IPS DF 6.9 (cell line): Measurements from ENCODE around the gene PLPP3.
"Not testable (repeated sequence)": the region's sequence is repeated elsewhere in the genome, so short reads cannot be mapped to it uniquely, and the experiment has no call there.

Source experiments
- DNase-seq: peaks from one replicate; pipeline ENCODE4 v3.0.0-alpha.2; 2013; ENCODE audit warnings: low read depth, low spot score
- H3K27ac ChIP-seq: one replicate; pipeline ENCODE4 v1.5.1; 2013; ENCODE audit warnings: low read length, control low read depth
- H3K27me3 ChIP-seq: 2 replicates; pipeline ENCODE4 v1.6.1; 2013; ENCODE audit warnings: mild to moderate bottlenecking, low read length; ENCODE audit not compliant: control insufficient read depth, insufficient read depth
- H3K36me3 ChIP-seq: 2 replicates; pipeline ENCODE4 v1.6.1; 2013; ENCODE audit warnings: low read length; ENCODE audit not compliant: control insufficient read depth, insufficient read depth
- H3K4me1 ChIP-seq: 2 replicates; pipeline ENCODE4 v1.6.1; 2013; ENCODE audit warnings: low read length; ENCODE audit not compliant: control insufficient read depth, insufficient read depth
- H3K4me3 ChIP-seq: 2 replicates; pipeline ENCODE4 v1.5.1; 2013; ENCODE audit warnings: mild to moderate bottlenecking, low read length
- H3K9me3 ChIP-seq: 2 replicates; pipeline ENCODE4 v1.6.1; 2013; ENCODE audit warnings: low read length, inconsistent platforms; ENCODE audit not compliant: control insufficient read depth, insufficient read depth
- WGBS: extraction: QIAGEN DNeasy Blood & Tissue Kit; methylation state at CpG from one replicate; pipeline ENCODE4 v1.1.7; 2013; ENCODE audit warnings: mixed read lengths, missing lambda C conversion rate; ENCODE audit not compliant: insufficient read length, insufficient coverage; 5-methylcytosine and 5-hydroxymethylcytosine counted together

PLPP3 gene

GRCh38 chr1:56578963-56579875, at the start of gene PLPP3:
Gene PLPP3, minus strand, starts transcription at chr1:56579563. Its CDS starts 547 bp downstream, at chr1:56579016.
- Histone ChIP-seq H3K27me3 (no peaks in the 10 kb centered on the region), H3K9me3 (no peaks in the 10 kb centered on the region), H3K27ac (no peak within 1 kb of the TSS), H3K4me3 (peak within 1 kb of the TSS; percentile 69), H3K36me3 (no peaks in the 10 kb centered on the region), H3K4me1 (peaks cover 1% of the 10 kb centered on the region; the same call in 1 of the 2 replicates)
- no CpG with 5 or more reads among the region's 62 CpGs for WGBS
- no peak for DNase-seq

- DNase-seq: peak; percentile 5
- WGBS: no CpG with 5 or more reads among the region's 3 CpGs
- H3K36me3 ChIP-seq: no peaks in the 10 kb centered on the region
Observed at GRCh38 chr1:56627636-56628039, 48.3 kb upstream of the PLPP3 start.

GRCh38 chr1:56627019-56627635, 47.8 kb upstream of the PLPP3 start:
- DNase-seq: no peak
- H3K27ac ChIP-seq: no peak overlapping the region
- no peaks in the 10 kb centered on the region for H3K9me3 ChIP-seq
- H3K4me3 ChIP-seq: no peak overlapping the region
- no peaks in the 10 kb centered on the region for H3K36me3 ChIP-seq
- no CpG with 5 or more reads among the region's 3 CpGs for WGBS
- H3K27me3 ChIP-seq: no peaks in the 10 kb centered on the region
- no peaks in the 10 kb centered on the region for H3K4me1 ChIP-seq

More at GRCh38 chr1:56627636-56628039, 48.3 kb upstream of the PLPP3 start:
- H3K4me1 ChIP-seq: no peaks in the 10 kb centered on the region
- no peak overlapping the region for H3K4me3 ChIP-seq
- no peaks in the 10 kb centered on the region for H3K9me3 ChIP-seq
- no peaks in the 10 kb centered on the region for H3K27me3 ChIP-seq
- H3K27ac ChIP-seq: no peak overlapping the region

- H3K4me1 ChIP-seq: no peaks in the 10 kb centered on the region
- H3K4me3 ChIP-seq: no peak overlapping the region
- no peaks in the 10 kb centered on the region for H3K36me3 ChIP-seq
- H3K9me3 ChIP-seq: no peaks in the 10 kb centered on the region
- no peaks in the 10 kb centered on the region for H3K27me3 ChIP-seq
- DNase-seq: no peak
- H3K27ac ChIP-seq: no peak overlapping the region
Observed at GRCh38 chr1:56626546-56626945, 47.2 kb upstream of the PLPP3 start.

GRCh38 chr1:56625819-56626440, 46.6 kb upstream of the PLPP3 start:
- H3K4me3 ChIP-seq: no peak overlapping the region
- no peaks in the 10 kb centered on the region for H3K36me3 ChIP-seq
- no CpG with 5 or more reads among the region's 5 CpGs for WGBS
- no peaks in the 10 kb centered on the region for H3K9me3 ChIP-seq
- no peaks in the 10 kb centered on the region for H3K4me1 ChIP-seq
- no peak overlapping the region for H3K27ac ChIP-seq
- DNase-seq: no peak
- H3K27me3 ChIP-seq: no peaks in the 10 kb centered on the region

- no peaks in the 10 kb centered on the region for H3K9me3 ChIP-seq
- H3K36me3 ChIP-seq: no peaks in the 10 kb centered on the region
- no peak overlapping the region for H3K27ac ChIP-seq
- no peak overlapping the region for H3K4me3 ChIP-seq
- no peaks in the 10 kb centered on the region for H3K4me1 ChIP-seq
- no peaks in the 10 kb centered on the region for H3K27me3 ChIP-seq
- no peak for DNase-seq
- WGBS: no CpG with 5 or more reads among the region's 2 CpGs
Observed at GRCh38 chr1:56617141-56617540, 37.8 kb upstream of the PLPP3 start.

- H3K27me3 ChIP-seq, DNase-seq, H3K4me1 ChIP-seq, H3K4me3 ChIP-seq, H3K36me3 ChIP-seq, H3K27ac ChIP-seq, H3K9me3 ChIP-seq: not testable (repeated sequence)
- no CpG with 5 or more reads among the region's 6 CpGs for WGBS
Observed at GRCh38 chr1:56610770-56611169, 31.4 kb upstream of the PLPP3 start.

GRCh38 chr1:56610097-56610496, 30.7 kb upstream of the PLPP3 start:
- DNase-seq, H3K4me3 ChIP-seq, H3K36me3 ChIP-seq, H3K4me1 ChIP-seq, H3K9me3 ChIP-seq, H3K27ac ChIP-seq, H3K27me3 ChIP-seq: not testable (repeated sequence)
- WGBS: no CpG with 5 or more reads among the region's 2 CpGs

GRCh38 chr1:56595397-56596191, 16.2 kb upstream of the PLPP3 start:
- not testable (repeated sequence) for DNase-seq, H3K36me3 ChIP-seq, H3K4me1 ChIP-seq, H3K27ac ChIP-seq, H3K9me3 ChIP-seq, H3K4me3 ChIP-seq, H3K27me3 ChIP-seq
- no CpG with 5 or more reads among the region's 5 CpGs for WGBS

- H3K4me3 ChIP-seq: no peak overlapping the region
- no peak for DNase-seq
- no peaks in the 10 kb centered on the region for H3K4me1 ChIP-seq
- WGBS: no CpG with 5 or more reads among the region's 3 CpGs
- H3K36me3 ChIP-seq: no peaks in the 10 kb centered on the region
- H3K27ac ChIP-seq: no peak overlapping the region
- no peaks in the 10 kb centered on the region for H3K27me3 ChIP-seq
- no peaks in the 10 kb centered on the region for H3K9me3 ChIP-seq
Observed at GRCh38 chr1:56591909-56592308, 12.5 kb upstream of the PLPP3 start.
